ENCODE measurements around the gene STON2. TPM values are rescaled to one million over a fixed set of nuclear protein-coding genes. Genes with fewer than 3 reads are reported as not detected.

The STON2 gene
- total and polyA plus RNA-seq, 2 of the 8 experiments (the other 6 are each of a cell fraction or from before 2014, with no cell fraction given) = 8.9 to 50.0 TPM

GRCh38 chr14:81326451-81326850 is 73.7 kb downstream of the STON2 start:
- Histone ChIP-seq H2BK5ac (ENCODE audit: low read depth, low read length) (no peak overlapping the region), H3K23me2 (ENCODE audit: low read depth, low read length) (no peaks in the 10 kb centered on the region; the same call in 1 of the 2 replicates), H3K4me3 (ENCODE audit: extremely low read depth in 1 of 4, insufficient read depth in 2 of 4, low read depth in 3 of 4, low read length in 4 of 4) (no peak overlapping the region), H3K56ac (replicated peaks; ENCODE audit: insufficient read length, low read depth, low read length) (no peak overlapping the region), H3K79me2 (ENCODE audit: control insufficient read depth in 1 of 2, insufficient read depth in 2 of 2, low read length in 2 of 2) (peaks cover 0 to 7% of the 10 kb centered on the region in 2 experiments; a peak in 2 of 4 replicates), H3K36me3 (ENCODE audit: control insufficient read depth in 2 of 4, insufficient read depth in 4 of 4, low read length in 3 of 4) (no peaks in the 10 kb centered on the region), H4K5ac (ENCODE audit: insufficient read length, low read depth, low read length) (no peak overlapping the region), H2BK20ac (ENCODE audit: low read length) (no peak overlapping the region), H2AFZ (ENCODE audit: low read length) (no peak overlapping the region), H3K18ac (ENCODE audit: extremely low read depth, low read length) (no peak overlapping the region), H3K4me2 (ENCODE audit: insufficient read depth in 1 of 2, low read depth in 2 of 2, low read length in 2 of 2) (no peak overlapping the region), H3K9me3 (ENCODE audit: insufficient read depth in 2 of 2, low read depth in 1 of 2, low read length in 1 of 2) (no peaks in the 10 kb centered on the region), H3K27ac (ENCODE audit: low read depth, low read length) (no peak overlapping the region), H4K20me1 (replicated peaks in 1 of 2; ENCODE audit: control insufficient read depth in 1 of 2, insufficient read depth in 2 of 2, low read length in 2 of 2) (no peaks in the 10 kb centered on the region), H4K8ac (ENCODE audit: extremely low read depth, insufficient read depth, low read length) (no peak overlapping the region), H3K4me1 (replicated peaks in 1 of 4; ENCODE audit: control insufficient read depth in 3 of 4, insufficient read depth in 4 of 4, low read length in 3 of 4) (peaks cover 2 to 28% (median 13%) of the 10 kb centered on the region in 4 experiments; a peak in 5 of 7 replicates), H3K79me1 (ENCODE audit: low read depth, low read length) (no peaks in the 10 kb centered on the region; the same call in none of the 2 replicates), H2BK120ac (replicated peaks; ENCODE audit: low read depth, low read length) (no peak overlapping the region), H3K23ac (ENCODE audit: insufficient read length) (no peak overlapping the region), H2BK15ac (ENCODE audit: low read length) (no peak overlapping the region), H2AK5ac (ENCODE audit: low read depth, low read length) (no peak overlapping the region), H2BK12ac (ENCODE audit: low read depth, low read length) (no peak overlapping the region), H3K14ac (ENCODE audit: insufficient read length) (no peak overlapping the region), H3K4ac (replicated peaks; ENCODE audit: insufficient read length, low read depth, low read length) (no peak overlapping the region), H3K27me3 (replicated peaks in 1 of 4; ENCODE audit: control insufficient read depth in 3 of 4, extremely low read depth in 1 of 4, insufficient read depth in 3 of 4, low read length in 3 of 4) (no peaks in the 10 kb centered on the region; a peak in 1 of 7 replicates), H4K91ac (replicated peaks; ENCODE audit: insufficient read length, low read length) (no peak overlapping the region), H3K9ac (replicated peaks in 1 of 4; ENCODE audit: extremely low read depth in 1 of 4, low read depth in 3 of 4, low read length in 3 of 4) (no peak overlapping the region)
- ChIA-PET POLR2A (ENCODE audit: partially characterized antibody) (interaction anchor here (0.6 kb wide), 1 partner anchor 129 kb away, joined by 3 read pairs; no protein-coding TSS in a partner anchor), CTCF (ENCODE audit: partially characterized antibody) (no interaction called here)
- no peak for DNase-seq (ENCODE audit: low read depth in 1 of 2, low spot score in 2 of 2)
- no peak for FAIRE-seq
- WGBS, 2 experiments (ENCODE audit: extremely low coverage in 1 of 2, insufficient coverage in 1 of 2, insufficient read length in 1 of 2, insufficient replicate concordance in 2 of 2, low coverage in 1 of 2, low lambda C conversion rate in 2 of 2, missing lambda C conversion rate in 1 of 2) = 91% methylated on average over 2 of the region's 2 CpGs; no CpG with 5 or more reads in 1 of the 2 experiments
- no peak for TF ChIP-seq NANOG (IDR thresholded peaks at IDR 0.05; ENCODE audit: insufficient read depth, low read depth, low read length, poor library complexity, severe bottlenecking)
- no peak for TF ChIP-seq ZNF274 (IDR thresholded peaks at IDR 0.05; ENCODE audit: borderline replicate concordance, extremely low read depth, low read length)
- TF ChIP-seq HDAC6 (IDR thresholded peaks at IDR 0.05; ENCODE audit: low read depth, low read length) = no peak
- TF ChIP-seq KDM4A (IDR thresholded peaks at IDR 0.05; ENCODE audit: low read depth, low read length, severe bottlenecking) = no peak
- no peak for TF ChIP-seq HDAC2 (IDR thresholded peaks at IDR 0.05; ENCODE audit: borderline replicate concordance in 1 of 2, low read depth in 2 of 2, low read length in 2 of 2)
- no peak for TF ChIP-seq CHD1 (IDR thresholded peaks at IDR 0.05; ENCODE audit: low read depth, low read length)
- no peak for TF ChIP-seq RFX5 (IDR thresholded peaks at IDR 0.05; ENCODE audit: borderline replicate concordance, low read depth, low read length)
- no peak for TF ChIP-seq USF2 (IDR thresholded peaks at IDR 0.05; ENCODE audit: low read length)
- TF ChIP-seq EZH2 (IDR thresholded peaks at IDR 0.05; ENCODE audit: low read depth, low read length, severe bottlenecking) = no peak
- no peak for TF ChIP-seq SIX5 (IDR thresholded peaks at IDR 0.05; ENCODE audit: low read depth, low read length)
- no peak for TF ChIP-seq JUN (IDR thresholded peaks at IDR 0.05; ENCODE audit: low read depth, low read length)
- no peak for TF ChIP-seq GABPA (IDR thresholded peaks at IDR 0.05; ENCODE audit: borderline replicate concordance, insufficient read depth, low read length)
- TF ChIP-seq SP4 (IDR thresholded peaks at IDR 0.05; ENCODE audit: low read length) = no peak

Data from H1 (cell line).